OCI-LY3 (cell line): ENCODE measurements around the gene HTT.

Experiments used
- H2AFZ ChIP-seq: fragments of 200-600, 300-600 bp; shearing (Covaris generic); 2 replicates; pipeline ENCODE4 v1.6.0; 2014; ENCODE audit warnings: antibody characterized with exemption, low read depth, low read length
- H3K27ac ChIP-seq: fragments of 200-600, 300-600 bp; sonication (generic); 2 replicates; pipeline ENCODE4 v1.5.1; 2014; ENCODE audit warnings: mild to moderate bottlenecking, low read length, moderate library complexity, mixed read lengths
- H3K27me3 ChIP-seq: fragments of 200-600, 300-600 bp; sonication (generic); 2 replicates; pipeline ENCODE4 v1.6.1; 2014; ENCODE audit warnings: low read depth, low read length, mixed read lengths
- H3K36me3 ChIP-seq: fragments of 200-600, 300-600 bp; sonication (generic); replicated peaks from 2 replicates; pipeline ENCODE3; 2014; ENCODE audit warnings: low read depth, low read length, mixed read lengths
- H3K4me1 ChIP-seq: fragments of 300-600, 200-600 bp; sonication (generic); 2 replicates; pipeline ENCODE4 v1.6.1; 2014; ENCODE audit warnings: low read length, mixed read lengths
- H3K4me2 ChIP-seq: fragments of 200-600, 300-600 bp; sonication (generic); 2 replicates; pipeline ENCODE4 v1.6.1; 2014; ENCODE audit warnings: low read length, mixed read lengths
- H3K4me3 ChIP-seq: fragments of 300-600, 200-600 bp; sonication (generic); 2 replicates; pipeline ENCODE4 v1.5.1; 2014; ENCODE audit warnings: antibody characterized with exemption, mild to moderate bottlenecking, low read length, moderate library complexity
- H3K79me2 ChIP-seq: fragments of 300-600, 200-600 bp; shearing (Covaris generic); 2 replicates; pipeline ENCODE4 v1.6.1; 2014; ENCODE audit warnings: mild to moderate bottlenecking, low read length, mixed read lengths
- H3K9ac ChIP-seq: fragments of 300-600, 200-600 bp; shearing (Covaris generic); 2 replicates; pipeline ENCODE4 v1.6.0; 2014; ENCODE audit warnings: mild to moderate bottlenecking, low read length, moderate library complexity
- H3K9me3 ChIP-seq: fragments of 200-600, 300-600 bp; shearing (Covaris generic); 2 replicates; pipeline ENCODE4 v1.6.1; 2014; ENCODE audit warnings: low read length, mixed read lengths; ENCODE audit not compliant: insufficient read depth
- H4K20me1 ChIP-seq: fragments of 200-600, 300-600 bp; sonication (generic); 2 replicates; pipeline ENCODE4 v1.6.1; 2016; ENCODE audit warnings: low read length, mixed read lengths; ENCODE audit not compliant: insufficient read depth
- CTCF ChIP-seq: fragments of 200-600, 300-600 bp; sonication (generic); IDR thresholded peaks from 2 replicates; pipeline ENCODE4 v1.5.1; 2014; ENCODE audit warnings: antibody characterized with exemption, low read length, low read depth
- EZH2phosphoT487 ChIP-seq: fragments of 200-600 bp; shearing (Covaris generic); IDR thresholded peaks from 2 replicates; pipeline ENCODE4 v1.6.1; 2018; ENCODE audit warnings: antibody characterized with exemption, mixed run types, low read depth

HTT gene

GRCh38 chr4:3108211-3108610, 33.7 kb downstream of the HTT start:
- no peak overlapping the region for H3K27ac ChIP-seq
- H4K20me1 ChIP-seq: peaks cover 76% of the 10 kb centered on the region
- no peak overlapping the region for H2AFZ ChIP-seq
- peaks cover 14% of the 10 kb centered on the region for H3K4me1 ChIP-seq
- peaks cover 64% of the 10 kb centered on the region for H3K36me3 ChIP-seq
- peaks cover 47% of the 10 kb centered on the region for H3K79me2 ChIP-seq
- H3K4me2 ChIP-seq: no peak overlapping the region
- TF ChIP-seq EZH2phosphoT487: no peak
- TF ChIP-seq CTCF: no peak
- H3K4me3 ChIP-seq: no peak overlapping the region
- H3K9me3 ChIP-seq: no peaks in the 10 kb centered on the region
- H3K9ac ChIP-seq: no peak overlapping the region
- H3K27me3 ChIP-seq: no peaks in the 10 kb centered on the region

- Histone ChIP-seq H3K36me3 (peaks cover 72% of the 10 kb centered on the region), H3K9ac (no peak overlapping the region), H3K9me3 (no peaks in the 10 kb centered on the region), H3K27ac (no peak overlapping the region), H2AFZ (no peak overlapping the region), H3K79me2 (peaks cover 47% of the 10 kb centered on the region), H3K4me3 (no peak overlapping the region), H3K4me2 (no peak overlapping the region), H4K20me1 (peaks cover 56% of the 10 kb centered on the region), H3K27me3 (no peaks in the 10 kb centered on the region), H3K4me1 (peaks cover 6% of the 10 kb centered on the region)
- TF ChIP-seq EZH2phosphoT487 (no peak), CTCF (no peak)
Observed at GRCh38 chr4:3111461-3111860, 37.0 kb downstream of the HTT start.

GRCh38 chr4:3112201-3112600, 37.7 kb downstream of the HTT start:
- Histone ChIP-seq H4K20me1 (peaks cover 55% of the 10 kb centered on the region), H3K9ac (no peak overlapping the region), H3K27me3 (no peaks in the 10 kb centered on the region), H3K4me2 (no peak overlapping the region), H3K36me3 (peaks cover 75% of the 10 kb centered on the region), H3K4me1 (no peaks in the 10 kb centered on the region), H3K79me2 (peaks cover 44% of the 10 kb centered on the region), H3K4me3 (no peak overlapping the region), H3K27ac (no peak overlapping the region), H3K9me3 (no peaks in the 10 kb centered on the region), H2AFZ (no peak overlapping the region)
- TF ChIP-seq EZH2phosphoT487 (no peak), CTCF (no peak)

- Histone ChIP-seq H3K9me3 (no peaks in the 10 kb centered on the region), H2AFZ (no peak overlapping the region), H3K79me2 (peaks cover 38% of the 10 kb centered on the region), H3K27me3 (no peaks in the 10 kb centered on the region), H4K20me1 (peaks cover 48% of the 10 kb centered on the region), H3K27ac (no peak overlapping the region), H3K36me3 (peaks cover 75% of the 10 kb centered on the region), H3K9ac (no peak overlapping the region), H3K4me1 (no peaks in the 10 kb centered on the region), H3K4me3 (no peak overlapping the region), H3K4me2 (no peak overlapping the region)
- no peak for TF ChIP-seq CTCF
- no peak for TF ChIP-seq EZH2phosphoT487
Observed at GRCh38 chr4:3112609-3113469, 38.4 kb downstream of the HTT start.
